ENCODE data around the gene SLC9C1.
A peak's percentile ranks its signal among the peaks of the same experiment; 100 is the strongest.

Gene SLC9C1

DNA sequence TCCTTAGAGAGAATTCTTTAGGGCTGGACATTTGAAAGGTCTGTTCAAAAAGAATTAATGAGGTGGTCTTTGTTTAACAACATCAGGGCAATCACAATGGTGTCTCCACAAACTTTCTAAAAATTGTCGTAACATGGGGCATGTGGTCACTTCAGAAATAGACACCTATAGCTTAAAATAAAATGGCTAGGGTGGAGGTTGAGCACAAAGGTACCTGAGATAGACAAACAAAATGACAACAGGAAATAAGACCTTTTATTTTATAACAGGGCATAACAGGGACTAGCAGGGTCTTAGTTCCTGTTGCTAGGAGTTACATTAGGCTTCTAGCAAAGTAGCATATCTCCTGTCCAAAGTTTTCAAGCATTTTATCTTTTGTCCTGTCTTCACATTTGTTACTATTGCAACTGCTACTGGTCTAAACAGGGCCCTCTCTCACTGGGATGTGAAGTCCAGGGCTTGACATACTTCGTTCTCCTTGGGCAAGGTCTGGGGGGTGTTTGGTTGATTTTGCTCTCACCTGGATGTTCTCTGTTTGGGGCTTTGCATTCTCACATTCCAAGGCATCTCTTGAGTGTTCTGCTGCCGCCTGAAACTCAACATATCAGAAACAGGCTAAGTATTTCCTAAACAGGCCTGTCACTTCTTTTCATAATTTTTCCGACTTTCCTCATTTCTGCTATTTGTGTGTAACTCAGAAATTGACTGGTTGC is 163.9 kb downstream of the SLC9C1 start:
- no peak for DNase-seq

DNA sequence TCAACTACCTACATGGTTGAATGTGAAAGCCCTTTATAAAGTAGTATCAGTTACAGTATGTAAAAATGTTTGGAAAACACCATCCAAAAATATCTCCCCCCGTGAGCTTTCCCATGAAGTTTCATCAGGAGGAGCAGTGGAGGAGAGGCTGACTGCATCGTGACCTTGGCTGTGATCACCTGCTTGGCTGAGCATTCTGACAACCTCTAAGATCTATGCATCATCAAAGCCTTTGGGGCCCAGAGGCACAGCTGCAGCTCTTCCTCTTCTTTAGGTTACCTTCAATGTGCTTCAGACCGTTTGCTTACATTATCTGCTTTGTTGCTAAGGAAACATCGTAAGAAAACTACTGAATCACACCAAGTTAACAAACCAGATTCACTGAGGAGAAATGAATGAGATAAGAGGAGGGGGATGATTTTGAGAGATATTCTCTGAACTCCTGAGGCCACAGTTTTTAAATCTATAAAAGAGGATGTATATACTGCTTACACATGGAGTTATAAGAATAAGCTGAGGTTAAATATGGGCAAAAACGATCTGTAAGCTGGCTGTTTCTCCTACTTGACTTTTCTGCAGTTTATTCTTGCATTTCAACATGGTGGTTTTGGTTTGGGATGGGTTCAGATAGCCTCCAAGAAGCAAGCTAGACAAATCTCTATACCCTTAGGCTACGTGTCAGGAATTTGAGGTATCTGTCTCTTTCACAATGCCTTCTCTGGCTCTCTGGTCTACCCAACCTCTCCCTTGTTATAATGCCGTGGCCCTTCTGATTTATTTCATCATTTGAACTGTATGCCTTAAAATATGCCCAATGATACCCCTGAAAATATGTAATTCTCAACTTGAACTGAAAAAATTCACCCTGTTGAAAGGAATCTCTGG is 164.9 kb downstream of the SLC9C1 start:
- DNase-seq = no peak

DNA sequence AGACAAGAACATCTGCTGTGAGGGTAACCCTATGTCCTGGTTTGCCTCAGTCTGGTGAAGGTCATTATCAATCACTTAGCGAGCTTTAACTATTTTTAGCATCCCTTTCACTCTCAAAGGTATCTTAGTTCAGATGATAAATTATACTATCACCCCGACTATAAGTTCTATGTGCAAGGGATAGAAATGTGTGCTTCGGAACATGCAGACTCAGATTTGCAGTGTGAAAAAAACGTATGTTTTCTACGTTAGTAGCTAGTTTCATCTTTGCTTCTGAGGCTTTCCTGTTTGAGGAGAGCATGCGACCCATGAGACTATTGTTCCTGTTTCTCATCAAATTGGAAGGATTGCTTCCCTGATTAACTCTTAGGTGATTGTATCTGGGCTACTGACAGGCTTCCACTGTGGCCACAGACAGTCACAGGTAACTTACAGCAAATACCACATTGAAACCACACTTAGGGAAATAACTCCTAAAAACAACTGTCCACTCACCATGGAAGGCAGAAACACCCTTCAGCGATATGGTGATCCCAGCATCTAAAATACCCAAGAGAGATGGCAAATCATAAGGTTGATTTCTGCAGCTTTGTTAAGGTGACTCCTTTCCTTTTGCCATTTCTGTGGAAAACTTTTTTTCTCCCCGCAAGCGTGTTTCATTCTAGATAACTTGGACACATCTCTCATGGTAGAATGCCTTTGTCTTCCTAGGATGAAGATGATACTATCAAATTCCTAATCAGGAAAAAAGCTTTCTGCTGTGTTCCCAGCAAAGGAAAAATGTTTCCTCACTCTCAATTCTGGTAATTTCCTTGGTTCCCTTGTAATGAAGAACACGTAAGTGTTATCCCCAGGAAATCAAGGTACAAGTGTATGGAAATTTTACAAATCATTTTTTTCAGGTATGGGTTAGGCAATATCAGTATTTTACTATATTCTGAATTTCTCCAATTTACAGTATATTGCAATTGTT is 166.2 kb downstream of the SLC9C1 start:
- DNase-seq = no peak

- no peak for DNase-seq
Observed at GRCh38 chr3:112126511-112126911, 167.5 kb downstream of the SLC9C1 start.

GRCh38 chr3:112124907-112125607 is 169.0 kb downstream of the SLC9C1 start:
- DNase-seq = no peak

GRCh38 chr3:112123548-112123947 is 170.5 kb downstream of the SLC9C1 start:
- DNase-seq = no peak

DNA sequence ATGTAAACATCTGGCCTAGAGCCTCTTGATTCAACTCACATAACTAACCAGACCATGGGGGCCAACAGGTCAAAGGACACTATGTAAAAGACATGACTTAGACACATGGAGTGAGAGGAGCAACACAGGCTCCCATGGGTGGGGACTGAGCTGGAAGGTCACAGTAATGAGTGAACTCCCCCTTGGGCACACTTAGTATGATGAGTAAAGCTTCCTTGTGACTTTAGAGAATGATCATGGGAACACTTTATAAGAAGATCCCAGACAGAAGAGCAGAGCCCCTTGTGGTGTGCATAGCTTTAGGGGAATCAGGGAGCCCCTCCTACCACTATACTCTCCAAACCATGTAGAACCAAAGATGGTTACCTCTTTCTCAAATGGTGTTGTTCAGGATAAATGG is 171.1 kb downstream of the SLC9C1 start:
- DNase-seq = no peak

GRCh38 chr3:112121577-112122547 is 172.2 kb downstream of the SLC9C1 start:
- DNase-seq = no peak

- peak; percentile 37 for DNase-seq
Observed at GRCh38 chr3:112119962-112120836, 173.8 kb downstream of the SLC9C1 start.

- no peak for DNase-seq
Observed at GRCh38 chr3:112117841-112118571, 176.0 kb downstream of the SLC9C1 start.

- no peak for DNase-seq
Observed at GRCh38 chr3:112117415-112117814, 176.6 kb downstream of the SLC9C1 start.

- no peak for DNase-seq
Observed at GRCh38 chr3:112116748-112117186, 177.2 kb downstream of the SLC9C1 start.

- DNase-seq = no peak
Observed at GRCh38 chr3:112115806-112116383, 178.1 kb downstream of the SLC9C1 start.

GRCh38 chr3:112115161-112115739 is 178.8 kb downstream of the SLC9C1 start:
- no peak for DNase-seq

DNA sequence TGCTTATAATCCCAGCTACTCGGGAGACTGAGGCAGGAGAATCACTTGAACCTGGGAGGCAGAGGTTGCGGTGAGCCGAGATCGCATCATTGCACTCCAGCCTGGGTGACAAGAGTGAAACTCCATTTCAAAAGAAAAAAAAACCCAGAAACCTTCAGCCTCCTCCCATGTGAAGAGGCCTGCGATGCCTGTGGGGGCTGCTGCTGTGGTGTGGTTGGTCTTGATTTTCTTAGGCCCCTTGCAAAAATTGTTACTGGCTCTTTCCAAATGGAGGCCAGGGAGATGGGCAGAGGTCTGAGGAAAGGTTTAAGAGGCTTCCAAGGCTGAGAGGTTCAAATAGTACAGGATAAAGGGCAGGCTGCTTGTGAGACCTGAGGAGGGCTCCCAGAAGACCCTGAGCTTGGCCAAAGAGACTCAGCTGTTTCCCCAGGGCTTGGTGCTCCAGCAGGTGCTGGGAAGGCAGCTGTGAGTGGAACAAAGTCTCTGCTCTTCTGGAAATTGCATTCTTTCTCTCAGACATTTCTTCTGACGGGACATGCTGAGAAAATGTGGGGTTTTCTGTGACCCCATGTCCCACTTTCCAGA is 179.3 kb downstream of the SLC9C1 start:
- no peak for DNase-seq

DNA sequence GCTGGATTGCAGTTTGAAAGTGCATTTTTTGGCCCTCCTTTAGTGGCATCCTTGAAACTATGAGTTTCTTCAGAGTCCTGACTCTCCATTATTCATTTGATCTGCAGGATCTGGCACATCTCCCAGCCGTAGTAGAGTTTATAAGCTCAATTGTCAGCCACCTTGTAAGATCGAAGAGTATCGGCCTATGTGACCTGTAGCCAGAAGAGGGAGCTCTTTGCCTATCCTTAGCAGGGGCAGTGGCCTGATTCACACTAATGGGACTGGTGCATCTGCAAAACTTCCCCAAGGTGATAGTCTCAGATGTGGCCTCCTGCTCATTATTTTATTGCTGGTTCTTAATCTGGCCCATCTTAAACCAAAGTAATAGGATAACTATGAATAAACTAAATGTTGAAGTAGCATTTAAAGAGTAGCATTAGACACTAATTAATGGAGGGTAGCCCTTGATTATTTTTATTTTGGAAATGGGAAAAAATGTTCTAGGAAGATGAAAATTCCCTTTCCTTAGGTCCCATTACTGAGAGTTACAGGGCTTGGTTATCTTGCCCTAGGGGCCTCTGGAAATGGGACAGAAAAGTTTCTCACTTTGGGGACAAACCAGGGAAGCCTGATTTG is 182.1 kb downstream of the SLC9C1 start:
- DNase-seq = peak; percentile 53

- DNase-seq = no peak
Observed at GRCh38 chr3:112109322-112109721, 184.7 kb downstream of the SLC9C1 start.

DNA sequence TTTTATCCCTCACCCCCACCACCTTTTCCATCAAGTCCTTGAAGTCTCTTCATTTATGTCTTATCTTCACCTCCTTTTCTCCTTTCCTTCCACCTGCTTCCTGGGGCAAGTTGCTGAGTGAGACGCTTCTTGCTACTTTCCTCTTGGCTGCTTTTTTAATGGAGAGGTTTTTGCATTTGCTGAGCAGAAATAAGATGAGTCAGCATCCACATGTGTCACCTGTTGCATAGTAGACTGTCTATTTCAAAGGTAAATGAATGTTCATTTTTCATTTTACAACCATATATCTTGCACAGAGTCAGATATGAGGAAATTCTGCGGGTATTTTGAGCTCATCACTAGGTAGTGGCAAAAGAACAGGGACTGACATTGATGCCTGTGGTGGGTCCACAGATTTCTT is 189.2 kb downstream of the SLC9C1 start:
- no peak for DNase-seq

Data from KG1 (cell line).